H1 (cell line): ENCODE data around the gene DIPK2B. TPM values are rescaled to one million over a fixed set of nuclear protein-coding genes. Genes with fewer than 3 reads are reported as not detected.

Source experiments
- CEBPB ChIP-seq: IDR thresholded peaks from 2 replicates; pipeline ENCODE4 v1.6.1; 2012; ENCODE audit warnings: low read depth, low read length
- RAD21 ChIP-seq, 2 experiments: IDR thresholded peaks in 1 of 2; conservative IDR thresholded peaks in 1 of 2; 2 replicates each; pipeline ENCODE4 v1.6.1; 2011; ENCODE audit warnings: low read depth in 2 of 2, low read length in 2 of 2, improper control_type of control experiment in 1 of 2, inconsistent platforms in 1 of 2, mild to moderate bottlenecking in 1 of 2, moderate library complexity in 1 of 2
- TCF12 ChIP-seq: IDR thresholded peaks from 2 replicates; pipeline ENCODE4 v1.6.1; 2011; ENCODE audit warnings: low read depth, mild to moderate bottlenecking, low read length
- polyA plus RNA-seq, 7 experiments: library from polyadenylated mRNA; depleted of rRNA in 3 of 7; stranded (reverse) in 5 of 7; unstranded in 2 of 7; fragments of >200 nt in 5 of 7; fragments of 200-250 nt in 2 of 7; gene quantifications; 1 replicate in 5 of 7; 2 replicates in 1 of 7; 4 replicates in 1 of 7; pipeline versions ENCODE4 v1.2.1 to v1.2.3, GENCODE V29; 2011 to 2013; ENCODE audit warnings: missing spikeins in 2 of 7, mixed read lengths in 2 of 7
- total RNA-seq: library from RNA; stranded (reverse); fragmentation: NEBNext Ultra II Directional; extraction: Animal tissue kit (Norgen Biotek cat#: 25700); gene quantifications from 2 replicates; pipeline ENCODE4 v1.2.1, GENCODE V29; 2021
- TF ChIP-seq, protein P1 (sequence below): fragments of 300-600 bp; sonication (generic); IDR thresholded peaks from 2 replicates; pipeline ENCODE4 v1.7.1; 2012; ENCODE audit warnings: low read length, moderate library complexity, mild to moderate bottlenecking, inconsistent platforms; ENCODE audit not compliant: insufficient replicate concordance

DIPK2B gene
- total and polyA plus RNA-seq, 2 of the 8 experiments (the other 6 are each of a cell fraction or from before 2014, with no cell fraction given), result not detected

- TF ChIP-seq, protein P1, sequence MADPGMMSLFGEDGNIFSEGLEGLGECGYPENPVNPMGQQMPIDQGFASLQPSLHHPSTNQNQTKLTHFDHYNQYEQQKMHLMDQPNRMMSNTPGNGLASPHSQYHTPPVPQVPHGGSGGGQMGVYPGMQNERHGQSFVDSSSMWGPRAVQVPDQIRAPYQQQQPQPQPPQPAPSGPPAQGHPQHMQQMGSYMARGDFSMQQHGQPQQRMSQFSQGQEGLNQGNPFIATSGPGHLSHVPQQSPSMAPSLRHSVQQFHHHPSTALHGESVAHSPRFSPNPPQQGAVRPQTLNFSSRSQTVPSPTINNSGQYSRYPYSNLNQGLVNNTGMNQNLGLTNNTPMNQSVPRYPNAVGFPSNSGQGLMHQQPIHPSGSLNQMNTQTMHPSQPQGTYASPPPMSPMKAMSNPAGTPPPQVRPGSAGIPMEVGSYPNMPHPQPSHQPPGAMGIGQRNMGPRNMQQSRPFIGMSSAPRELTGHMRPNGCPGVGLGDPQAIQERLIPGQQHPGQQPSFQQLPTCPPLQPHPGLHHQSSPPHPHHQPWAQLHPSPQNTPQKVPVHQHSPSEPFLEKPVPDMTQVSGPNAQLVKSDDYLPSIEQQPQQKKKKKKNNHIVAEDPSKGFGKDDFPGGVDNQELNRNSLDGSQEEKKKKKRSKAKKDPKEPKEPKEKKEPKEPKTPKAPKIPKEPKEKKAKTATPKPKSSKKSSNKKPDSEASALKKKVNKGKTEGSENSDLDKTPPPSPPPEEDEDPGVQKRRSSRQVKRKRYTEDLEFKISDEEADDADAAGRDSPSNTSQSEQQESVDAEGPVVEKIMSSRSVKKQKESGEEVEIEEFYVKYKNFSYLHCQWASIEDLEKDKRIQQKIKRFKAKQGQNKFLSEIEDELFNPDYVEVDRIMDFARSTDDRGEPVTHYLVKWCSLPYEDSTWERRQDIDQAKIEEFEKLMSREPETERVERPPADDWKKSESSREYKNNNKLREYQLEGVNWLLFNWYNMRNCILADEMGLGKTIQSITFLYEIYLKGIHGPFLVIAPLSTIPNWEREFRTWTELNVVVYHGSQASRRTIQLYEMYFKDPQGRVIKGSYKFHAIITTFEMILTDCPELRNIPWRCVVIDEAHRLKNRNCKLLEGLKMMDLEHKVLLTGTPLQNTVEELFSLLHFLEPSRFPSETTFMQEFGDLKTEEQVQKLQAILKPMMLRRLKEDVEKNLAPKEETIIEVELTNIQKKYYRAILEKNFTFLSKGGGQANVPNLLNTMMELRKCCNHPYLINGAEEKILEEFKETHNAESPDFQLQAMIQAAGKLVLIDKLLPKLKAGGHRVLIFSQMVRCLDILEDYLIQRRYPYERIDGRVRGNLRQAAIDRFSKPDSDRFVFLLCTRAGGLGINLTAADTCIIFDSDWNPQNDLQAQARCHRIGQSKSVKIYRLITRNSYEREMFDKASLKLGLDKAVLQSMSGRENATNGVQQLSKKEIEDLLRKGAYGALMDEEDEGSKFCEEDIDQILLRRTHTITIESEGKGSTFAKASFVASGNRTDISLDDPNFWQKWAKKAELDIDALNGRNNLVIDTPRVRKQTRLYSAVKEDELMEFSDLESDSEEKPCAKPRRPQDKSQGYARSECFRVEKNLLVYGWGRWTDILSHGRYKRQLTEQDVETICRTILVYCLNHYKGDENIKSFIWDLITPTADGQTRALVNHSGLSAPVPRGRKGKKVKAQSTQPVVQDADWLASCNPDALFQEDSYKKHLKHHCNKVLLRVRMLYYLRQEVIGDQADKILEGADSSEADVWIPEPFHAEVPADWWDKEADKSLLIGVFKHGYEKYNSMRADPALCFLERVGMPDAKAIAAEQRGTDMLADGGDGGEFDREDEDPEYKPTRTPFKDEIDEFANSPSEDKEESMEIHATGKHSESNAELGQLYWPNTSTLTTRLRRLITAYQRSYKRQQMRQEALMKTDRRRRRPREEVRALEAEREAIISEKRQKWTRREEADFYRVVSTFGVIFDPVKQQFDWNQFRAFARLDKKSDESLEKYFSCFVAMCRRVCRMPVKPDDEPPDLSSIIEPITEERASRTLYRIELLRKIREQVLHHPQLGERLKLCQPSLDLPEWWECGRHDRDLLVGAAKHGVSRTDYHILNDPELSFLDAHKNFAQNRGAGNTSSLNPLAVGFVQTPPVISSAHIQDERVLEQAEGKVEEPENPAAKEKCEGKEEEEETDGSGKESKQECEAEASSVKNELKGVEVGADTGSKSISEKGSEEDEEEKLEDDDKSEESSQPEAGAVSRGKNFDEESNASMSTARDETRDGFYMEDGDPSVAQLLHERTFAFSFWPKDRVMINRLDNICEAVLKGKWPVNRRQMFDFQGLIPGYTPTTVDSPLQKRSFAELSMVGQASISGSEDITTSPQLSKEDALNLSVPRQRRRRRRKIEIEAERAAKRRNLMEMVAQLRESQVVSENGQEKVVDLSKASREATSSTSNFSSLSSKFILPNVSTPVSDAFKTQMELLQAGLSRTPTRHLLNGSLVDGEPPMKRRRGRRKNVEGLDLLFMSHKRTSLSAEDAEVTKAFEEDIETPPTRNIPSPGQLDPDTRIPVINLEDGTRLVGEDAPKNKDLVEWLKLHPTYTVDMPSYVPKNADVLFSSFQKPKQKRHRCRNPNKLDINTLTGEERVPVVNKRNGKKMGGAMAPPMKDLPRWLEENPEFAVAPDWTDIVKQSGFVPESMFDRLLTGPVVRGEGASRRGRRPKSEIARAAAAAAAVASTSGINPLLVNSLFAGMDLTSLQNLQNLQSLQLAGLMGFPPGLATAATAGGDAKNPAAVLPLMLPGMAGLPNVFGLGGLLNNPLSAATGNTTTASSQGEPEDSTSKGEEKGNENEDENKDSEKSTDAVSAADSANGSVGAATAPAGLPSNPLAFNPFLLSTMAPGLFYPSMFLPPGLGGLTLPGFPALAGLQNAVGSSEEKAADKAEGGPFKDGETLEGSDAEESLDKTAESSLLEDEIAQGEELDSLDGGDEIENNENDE, result no peak
- no peak for TF ChIP-seq CEBPB
- no peak for TF ChIP-seq RAD21 (IDR thresholded peaks at IDR 0.05 in 1 of 2, conservative IDR thresholded peaks at IDR 0.05 in 1 of 2; ENCODE audit: low read depth in 2 of 2, low read length in 2 of 2)
- TF ChIP-seq TCF12, result no peak
Measured at GRCh38 chrX:45238489-45238888, 37.8 kb upstream of the DIPK2B start (continued).
